Kidney glomerular epithelial cell (primary cell): ENCODE measurements around the gene AIDA.
"Not testable (repeated sequence)": the region's sequence is repeated elsewhere in the genome, so short reads cannot be mapped to it uniquely, and the experiment has no call there.

Experiments
- DNase-seq: peaks from one replicate; lab custom pipeline; 2025; lab: John Stamatoyannopoulos, UW

AIDA gene, protein sequence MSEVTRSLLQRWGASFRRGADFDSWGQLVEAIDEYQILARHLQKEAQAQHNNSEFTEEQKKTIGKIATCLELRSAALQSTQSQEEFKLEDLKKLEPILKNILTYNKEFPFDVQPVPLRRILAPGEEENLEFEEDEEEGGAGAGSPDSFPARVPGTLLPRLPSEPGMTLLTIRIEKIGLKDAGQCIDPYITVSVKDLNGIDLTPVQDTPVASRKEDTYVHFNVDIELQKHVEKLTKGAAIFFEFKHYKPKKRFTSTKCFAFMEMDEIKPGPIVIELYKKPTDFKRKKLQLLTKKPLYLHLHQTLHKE

DNA sequence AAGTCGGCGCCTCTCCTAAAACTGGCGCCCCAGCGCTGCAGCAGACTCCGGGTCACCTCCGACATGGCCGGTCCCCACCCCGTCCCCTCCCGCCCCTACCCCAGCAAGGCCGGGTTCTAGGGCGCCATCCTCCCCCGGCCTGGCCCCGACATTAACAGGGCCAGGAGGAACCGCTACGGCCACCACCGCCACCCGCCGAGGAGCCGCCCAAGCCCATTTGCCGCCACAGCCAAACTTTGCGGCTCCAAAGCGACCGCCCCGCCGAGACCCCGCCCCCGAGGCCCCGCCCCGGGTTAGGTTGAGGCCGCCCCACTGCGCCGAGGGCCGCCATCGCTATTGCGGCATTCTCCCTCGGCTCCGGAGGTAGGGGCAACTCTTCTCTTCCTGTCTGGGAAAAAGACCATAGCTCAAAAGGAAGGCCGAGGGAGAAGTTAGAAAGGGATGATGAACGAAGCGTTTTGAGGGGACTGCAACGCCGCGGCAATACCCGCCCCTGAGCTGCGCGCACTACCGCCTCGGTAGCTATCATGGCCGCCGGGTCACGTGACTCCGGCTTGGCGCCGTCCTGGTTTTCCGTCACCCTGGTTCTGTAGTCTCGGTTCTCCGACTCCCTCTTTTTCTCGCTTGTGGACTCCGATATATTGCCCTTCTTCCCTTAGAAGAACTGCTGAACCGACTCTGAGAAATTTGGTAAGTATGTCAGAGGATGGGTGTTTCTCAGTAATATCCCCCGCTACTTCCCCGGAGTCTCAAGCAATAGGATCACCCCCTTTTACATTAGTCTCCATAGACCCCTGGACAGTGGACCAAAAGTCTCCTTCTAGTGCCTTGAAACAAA, at the start of gene AIDA, which contains the start of gene BROX:
Gene AIDA (minus strand): TSS at position 239 of the 838 bp plus-strand sequence. CDS start 174 bp downstream, at position 65.
Gene BROX (plus strand): TSS at position 312 of the 838 bp plus-strand sequence. CDS start 3,136 bp downstream, outside the sequence.
- peak; percentile 89 for DNase-seq

DNA sequence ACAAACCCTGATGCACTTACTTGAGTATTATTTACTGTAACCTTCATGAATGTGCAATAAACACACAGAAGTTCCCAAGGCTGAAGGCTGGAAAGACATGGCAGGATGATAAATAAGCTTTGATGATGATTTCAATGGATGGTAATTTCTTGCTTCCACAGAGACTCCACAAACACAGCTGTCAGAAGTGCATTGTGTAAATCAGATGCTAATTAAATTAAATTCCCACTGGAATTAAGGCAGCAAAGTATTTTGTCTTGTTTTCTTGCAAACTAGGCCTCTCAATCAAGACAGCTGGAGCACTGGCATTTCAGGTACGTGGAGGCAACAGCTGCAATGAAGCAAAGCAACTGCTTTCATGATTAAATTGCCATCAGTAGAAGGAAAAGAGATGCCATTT, 48.8 kb upstream of the AIDA start:
- DNase-seq = no peak

DNA sequence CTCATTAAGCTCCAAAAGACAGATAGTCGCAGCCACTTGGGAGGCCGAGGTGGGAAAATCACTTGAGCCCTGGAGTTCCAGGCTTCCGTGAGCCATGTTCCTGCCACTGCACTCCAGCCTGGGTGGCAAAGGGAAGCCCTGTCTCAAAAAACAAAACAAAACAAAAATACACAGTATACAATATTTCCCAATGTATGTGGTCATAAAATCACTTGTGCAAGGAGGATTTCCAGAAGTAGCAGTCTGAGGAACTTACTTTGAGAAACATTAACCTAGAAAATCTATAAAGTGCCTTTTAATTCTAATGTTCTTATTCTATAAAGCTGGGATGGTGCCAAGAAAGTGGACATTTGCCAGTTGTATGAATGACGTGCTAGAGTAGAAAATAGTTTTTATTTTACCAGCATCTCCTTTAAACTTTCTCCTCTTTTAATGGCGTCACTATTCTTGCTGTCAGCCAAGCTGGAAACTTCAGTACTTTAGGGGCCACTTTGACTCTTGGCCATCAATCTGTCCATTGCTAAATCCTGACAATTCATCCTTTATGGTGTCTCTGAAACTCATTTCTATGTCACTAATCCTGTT, 47.3 kb upstream of the AIDA start:
- no peak for DNase-seq

DNA sequence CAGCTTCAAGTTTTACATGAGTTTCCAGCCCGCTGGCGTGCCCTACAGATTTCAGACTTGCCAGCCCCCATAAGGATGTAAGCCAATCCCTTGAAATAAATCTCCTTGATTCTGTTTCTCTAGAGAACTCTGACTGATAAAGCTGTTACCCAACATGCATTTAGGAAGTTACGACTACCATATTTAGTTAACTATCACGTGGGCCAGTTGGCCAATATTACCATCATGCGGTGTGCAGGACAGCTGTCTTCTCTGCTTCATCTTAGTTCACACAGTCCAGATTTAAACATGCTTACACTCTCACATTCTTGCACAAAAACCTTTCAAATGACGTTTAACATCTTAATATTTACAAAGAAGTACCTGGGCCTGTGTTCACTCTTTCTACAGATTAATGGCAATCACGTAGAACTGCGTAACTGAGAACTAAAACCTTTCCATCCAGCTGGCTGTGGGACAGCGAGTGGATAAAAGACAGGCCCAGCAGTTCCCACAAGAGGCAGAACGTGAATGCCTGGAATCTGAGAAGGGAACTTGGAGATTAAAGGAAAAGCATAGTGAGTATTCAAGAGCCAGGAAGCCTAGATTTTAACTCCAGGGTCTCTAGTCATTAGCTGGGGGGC, 45.5 kb upstream of the AIDA start:
- no peak for DNase-seq

DNA sequence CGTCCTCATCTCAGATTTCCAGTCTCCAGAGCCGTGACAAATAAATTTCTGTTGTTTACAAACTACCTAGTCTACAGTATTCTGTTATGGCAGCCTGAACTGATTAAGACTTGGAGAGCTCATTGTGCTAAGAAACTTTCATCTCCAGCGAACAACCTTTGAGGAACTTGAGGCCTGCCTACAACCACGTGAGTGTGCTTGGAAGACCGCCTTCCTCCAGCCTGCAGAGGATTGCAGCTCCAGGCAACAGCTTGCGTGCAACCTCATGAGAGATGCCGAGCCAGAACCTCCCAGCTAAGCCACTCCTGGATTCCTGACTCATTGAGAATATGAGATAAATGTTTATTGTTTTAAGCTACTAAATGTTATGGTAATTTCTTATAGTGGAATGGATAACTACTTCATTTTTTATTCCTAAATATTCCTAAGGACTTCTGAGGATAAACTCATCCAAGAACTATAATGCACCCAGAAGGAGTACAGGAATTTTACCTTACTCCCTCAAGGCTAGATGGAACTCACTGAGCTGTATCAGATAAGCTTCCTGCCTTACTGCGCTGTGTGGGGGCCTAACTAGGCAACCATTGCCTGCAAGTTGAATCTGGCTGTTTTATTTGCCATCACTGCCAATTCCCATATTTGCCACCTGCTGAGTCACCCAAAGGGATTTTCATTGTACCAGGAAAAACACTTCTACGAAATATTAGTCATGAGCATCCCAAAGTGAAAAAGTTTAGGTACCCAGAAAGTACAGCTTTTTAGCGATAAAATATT, 42.3 kb upstream of the AIDA start:
- DNase-seq = peak; percentile 95

DNA sequence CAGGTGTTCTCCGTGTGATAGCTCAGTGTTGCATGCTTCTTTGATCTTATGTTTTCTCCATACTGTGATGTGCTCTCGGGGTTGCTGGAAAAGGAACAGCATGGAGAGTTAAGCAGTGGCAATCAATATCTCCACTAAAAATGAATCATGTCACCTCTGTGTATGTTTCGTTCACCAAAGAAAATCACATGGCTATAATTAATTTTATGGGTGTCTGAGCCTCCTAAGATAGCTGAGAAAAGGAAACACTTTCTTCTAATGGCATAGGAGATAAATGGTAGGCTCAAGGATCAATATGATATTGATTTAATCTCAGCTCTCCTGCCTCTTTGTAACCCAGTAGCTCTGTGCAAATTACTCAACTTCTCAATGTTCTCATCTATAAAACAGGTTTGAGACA, 39.0 kb upstream of the AIDA start:
- DNase-seq = no peak

DNA sequence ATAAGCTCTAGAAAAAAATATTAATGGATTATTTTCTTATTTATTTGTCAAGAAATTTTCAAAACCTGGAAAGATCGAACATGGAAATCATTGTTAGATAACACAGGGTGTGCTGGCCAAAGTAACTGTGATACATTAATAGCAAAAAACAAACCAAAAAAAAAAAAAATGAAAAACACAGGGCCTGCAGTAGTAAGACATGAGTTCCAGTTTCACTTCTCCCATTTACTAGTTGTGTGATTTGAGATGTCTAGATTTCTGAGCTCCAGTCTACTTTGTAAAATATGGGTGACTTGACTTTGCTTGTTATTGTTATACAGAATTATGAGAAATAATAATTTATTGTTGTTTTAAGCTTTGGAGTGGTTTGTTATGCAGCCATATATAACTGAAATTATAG, 38.4 kb upstream of the AIDA start:
- no peak for DNase-seq

DNA sequence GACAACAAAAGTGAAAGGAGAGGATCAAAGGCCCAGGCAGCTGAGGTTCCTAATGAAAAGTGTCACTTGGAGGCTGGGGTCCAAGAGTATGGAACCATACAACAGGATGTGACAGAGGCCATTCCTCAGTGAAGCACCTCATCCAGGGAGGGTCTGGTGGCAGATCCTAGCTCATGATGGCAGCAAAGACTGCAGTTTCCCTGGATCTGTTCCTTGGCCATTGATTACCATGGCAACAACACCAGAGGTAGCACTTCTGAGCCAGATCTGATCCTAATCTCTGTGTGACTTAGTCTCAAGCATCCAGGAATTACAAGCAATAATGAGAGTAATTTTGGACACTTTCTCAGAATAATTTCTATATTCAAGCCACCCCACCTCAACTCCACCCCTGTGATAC, 37.6 kb upstream of the AIDA start:
- no peak for DNase-seq

DNA sequence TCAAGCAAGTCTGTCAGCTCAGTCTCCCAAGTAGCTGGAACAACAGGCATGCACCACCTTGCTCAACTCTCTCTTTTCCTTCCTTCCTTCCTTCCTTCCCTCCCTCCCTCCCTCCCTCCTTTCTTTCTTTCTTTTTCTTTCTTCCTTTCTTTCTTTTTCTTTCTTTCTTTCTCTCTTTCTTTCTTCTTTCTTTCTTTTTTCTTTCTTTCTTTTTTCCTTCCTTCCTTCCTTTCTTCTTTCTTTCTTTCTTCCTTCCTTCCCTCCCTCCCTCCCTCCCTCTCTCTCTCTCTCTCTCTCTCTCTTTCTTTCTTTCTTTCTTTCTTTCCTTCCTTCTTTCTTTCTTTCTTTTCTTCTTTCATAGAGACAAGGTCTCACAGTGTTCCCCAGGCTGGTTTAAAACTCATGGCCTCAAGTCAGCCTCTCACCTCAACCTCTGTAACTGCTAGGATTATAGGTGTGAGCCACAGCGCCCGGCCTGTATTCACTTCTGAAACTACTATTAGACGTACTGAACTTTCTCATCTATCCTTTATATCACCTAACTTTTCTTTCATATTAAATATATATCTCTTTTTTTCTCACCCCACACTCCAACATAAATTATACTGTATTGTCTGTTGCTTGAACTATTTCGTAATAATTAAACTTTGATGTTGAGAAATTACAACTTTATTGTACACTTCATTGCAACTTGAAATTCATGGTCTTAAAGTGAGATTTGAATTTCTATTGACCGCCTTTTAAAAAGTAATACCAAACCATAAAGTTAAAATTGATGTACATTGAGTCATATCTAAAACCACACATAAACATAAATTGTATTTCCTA, 29.6 kb upstream of the AIDA start:
- DNase-seq = not testable (repeated sequence)

DNA sequence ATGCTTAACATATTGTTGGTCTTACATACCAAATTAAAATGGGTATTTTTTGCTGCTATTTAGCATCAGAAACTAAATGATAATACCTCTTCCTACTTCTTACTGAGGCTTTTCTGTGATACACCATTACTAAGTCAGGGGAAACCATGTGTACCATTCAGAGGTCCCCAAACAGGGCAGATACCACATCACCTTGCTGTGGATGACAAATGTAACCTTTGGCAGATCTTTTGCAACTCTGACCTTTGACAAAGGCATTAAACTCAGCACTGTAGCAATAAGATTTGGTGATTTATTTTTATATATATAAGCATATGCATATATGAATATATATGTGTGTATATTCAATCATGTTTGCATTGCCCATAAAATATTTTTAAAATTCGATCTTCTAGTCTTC, 27.6 kb upstream of the AIDA start:
- DNase-seq = no peak

DNA sequence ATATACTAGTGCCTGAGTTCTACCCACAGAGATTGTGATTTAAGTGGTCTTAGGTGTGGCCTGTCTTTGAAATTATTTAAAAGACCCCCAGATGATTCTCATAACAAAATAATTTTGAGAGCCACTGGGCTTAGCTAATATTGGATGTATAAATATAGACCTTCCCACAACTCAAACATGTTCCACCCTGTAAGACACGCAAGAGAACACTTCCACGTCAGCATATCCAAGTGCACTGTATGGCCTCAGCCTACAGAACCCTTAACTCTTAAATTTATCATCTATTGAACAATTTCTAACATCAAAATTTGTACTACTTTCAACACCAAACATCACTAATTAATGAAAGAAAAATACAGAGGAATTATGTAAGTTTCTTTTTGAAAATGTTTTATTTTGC, 27.2 kb upstream of the AIDA start:
- no peak for DNase-seq

DNA sequence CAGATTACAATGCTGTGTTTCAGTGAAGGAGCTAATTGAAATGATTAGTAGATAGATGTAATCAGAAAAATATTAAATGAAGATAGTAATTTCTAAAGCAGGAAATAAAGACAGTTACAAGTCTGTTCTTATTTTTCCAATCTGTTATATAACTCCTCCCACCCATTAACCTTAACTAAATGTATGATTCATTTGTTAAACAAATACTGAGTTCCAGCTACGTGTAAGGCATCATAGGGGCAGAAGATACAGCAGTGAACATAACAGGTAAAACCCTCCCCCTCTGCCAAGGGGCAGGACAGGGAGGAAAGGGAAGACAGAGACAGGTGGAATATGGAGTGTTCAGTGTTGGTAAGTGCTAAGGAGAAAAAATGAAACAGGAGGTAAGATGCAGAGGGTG, 24.7 kb upstream of the AIDA start, which contains the start of gene FAM177B:
Gene FAM177B (plus strand): TSS at position 231 of the 400 bp plus-strand sequence. CDS start 9,344 bp downstream, outside the sequence.
- DNase-seq = peak; percentile 29

DNA sequence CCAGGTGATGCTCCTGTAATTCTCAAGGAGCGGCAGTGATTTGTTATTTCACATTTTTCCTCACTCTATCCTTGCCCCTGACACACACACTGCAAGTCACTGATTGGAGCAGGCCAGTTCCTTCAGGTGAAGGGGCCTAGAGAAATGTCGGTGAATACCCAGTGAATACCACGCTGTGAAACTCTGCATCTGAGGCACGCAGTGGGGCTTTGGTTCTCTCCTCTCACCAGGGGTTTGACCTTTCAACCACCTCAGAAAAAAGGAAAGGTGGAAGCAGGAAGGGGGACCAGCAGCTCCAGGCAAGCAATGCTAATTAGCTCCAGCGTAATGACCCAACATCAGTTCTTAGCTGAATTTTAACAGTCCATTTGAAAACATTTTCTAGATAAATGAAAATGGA, 24.2 kb upstream of the AIDA start:
- DNase-seq = no peak

DNA sequence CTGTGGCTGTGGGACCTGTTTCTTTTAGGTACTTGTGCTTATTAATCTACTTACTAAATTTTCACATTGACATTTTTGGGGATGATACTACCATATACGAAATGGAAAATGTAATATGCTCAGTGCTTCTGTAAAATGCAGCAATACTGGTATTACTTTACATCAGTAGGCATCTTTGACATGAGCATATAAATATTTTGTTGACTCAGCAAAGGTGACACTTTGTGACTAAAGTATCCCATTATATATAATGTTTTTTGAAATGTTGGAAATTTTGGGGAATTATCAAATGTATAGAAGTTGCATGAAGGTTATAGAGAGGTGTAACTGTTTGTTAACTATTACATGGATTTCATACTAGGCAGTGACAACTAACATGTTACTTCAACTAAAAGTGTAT, 22.4 kb upstream of the AIDA start:
- no peak for DNase-seq

DNA sequence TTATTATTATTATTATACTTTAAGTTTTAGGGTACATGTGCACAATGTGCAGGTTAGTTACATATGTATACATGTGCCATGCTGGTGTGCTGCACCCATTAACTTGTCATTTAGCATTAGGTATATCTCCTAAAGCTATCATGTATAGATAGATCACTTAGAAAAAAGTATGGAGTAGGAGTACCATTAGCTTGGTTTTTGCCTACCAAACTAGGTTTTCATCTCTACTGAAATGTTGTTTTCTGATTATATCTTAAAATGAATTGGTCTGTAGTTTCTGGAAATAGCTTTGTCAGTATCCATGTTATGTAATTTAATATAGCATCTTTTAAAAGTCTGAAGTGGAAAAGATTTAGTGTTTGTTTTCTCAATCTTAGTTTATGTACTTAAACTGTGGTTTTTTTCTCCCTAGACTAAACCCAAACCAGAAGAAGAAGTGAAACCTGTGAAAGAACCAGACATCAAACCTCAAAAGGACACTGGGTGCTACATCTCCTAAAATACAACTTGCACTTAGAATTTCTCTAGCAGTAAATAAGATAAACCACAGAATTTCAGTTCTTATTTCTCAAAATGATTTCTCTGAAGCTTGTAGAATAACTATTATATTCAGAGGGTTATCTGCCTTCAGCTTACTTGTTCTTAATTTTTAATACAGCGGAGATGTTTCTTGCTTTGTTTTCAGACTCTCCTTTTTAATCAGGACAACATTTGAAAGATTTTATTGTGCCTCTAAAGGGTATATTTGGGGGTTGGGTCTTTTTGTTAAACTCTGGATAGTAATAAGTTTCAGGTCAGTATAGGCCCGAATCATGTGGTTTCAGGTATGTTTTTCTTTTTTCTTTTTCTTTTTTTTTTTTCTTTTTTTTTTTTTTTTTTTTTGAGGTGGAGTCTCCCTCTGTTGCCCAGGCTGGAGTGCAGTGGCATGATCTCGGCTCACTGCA, 20.2 kb upstream of the AIDA start:
- DNase-seq = no peak

DNA sequence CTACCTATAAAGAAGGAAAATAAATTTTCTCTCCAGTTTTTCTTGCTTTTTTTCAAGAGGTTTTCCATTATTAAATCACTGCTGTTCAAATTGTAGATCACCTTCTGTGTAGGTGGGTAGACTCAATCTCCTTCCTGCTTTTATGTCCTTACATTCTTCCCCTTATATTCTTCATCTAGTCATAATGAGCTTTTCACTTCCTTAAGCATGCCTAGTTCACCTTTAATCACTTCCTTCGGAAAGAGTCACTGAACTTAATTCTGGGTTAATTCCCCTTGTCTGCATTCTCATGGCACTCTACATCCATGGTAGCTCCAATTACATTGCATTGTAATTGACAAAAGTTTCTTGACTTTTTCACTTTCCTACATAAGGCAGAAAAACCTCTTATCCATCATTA, 18.6 kb upstream of the AIDA start:
- DNase-seq = no peak

DNA sequence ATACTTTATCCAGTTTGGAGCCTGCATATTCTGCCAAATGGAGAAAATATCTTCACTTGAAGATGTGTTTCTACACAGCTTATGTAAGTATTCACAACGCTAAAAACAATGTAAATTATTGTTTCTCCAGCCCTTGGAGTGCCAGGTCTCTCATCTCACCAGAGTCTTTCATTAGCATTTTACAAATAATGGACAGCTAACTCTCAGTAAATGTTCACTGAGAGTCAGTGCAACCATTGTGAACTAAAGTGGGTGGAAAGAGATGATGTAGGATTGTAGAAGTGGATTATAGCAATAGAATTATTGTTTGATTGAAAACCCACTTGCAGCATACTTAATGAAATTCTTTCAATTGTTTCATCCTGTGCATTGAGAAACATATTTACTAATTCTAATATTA, 16.5 kb upstream of the AIDA start:
- no peak for DNase-seq

DNA sequence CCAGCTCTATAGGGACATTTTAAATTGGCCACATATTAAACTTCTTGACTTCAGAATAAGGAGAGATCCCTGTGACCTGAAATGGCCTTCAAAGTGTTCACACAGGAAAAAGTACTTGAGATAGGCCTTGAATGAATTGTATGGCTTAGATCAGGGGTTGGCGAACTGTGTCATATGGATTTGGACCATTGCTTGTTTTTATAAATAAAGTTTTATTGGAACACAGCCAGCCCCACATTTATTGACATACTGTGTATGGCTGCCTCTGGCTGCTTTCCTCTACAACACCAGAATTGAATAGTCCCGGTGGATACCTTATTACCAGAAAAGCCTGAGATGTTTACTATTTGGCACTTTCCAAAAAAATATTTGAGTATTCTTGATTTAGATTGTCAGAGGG, 4.1 kb upstream of the AIDA start:
- DNase-seq = no peak
